ENCODE results near the gene MSANTD2.

GRCh38 chr11:124839972-124840621 is 39.9 kb upstream of the MSANTD2 start:
- TF ChIP-seq CTCF (IDR thresholded peaks at IDR 0.05), result no peak
- no peak for TF ChIP-seq POLR2A (IDR thresholded peaks at IDR 0.05)
